HG02885 (cell line): ENCODE data around the gene ARID1B.
A peak's percentile ranks its signal among the peaks of the same experiment; 100 is the strongest.

Experiments
- ATAC-seq: cut with Tn5 transposase; IDR thresholded peaks from one replicate; pipeline ENCODE4 v1.9.1; 2021; ENCODE audit warnings: mild to moderate bottlenecking; ENCODE audit not compliant: unreplicated experiment, poor library complexity

Gene ARID1B

GRCh38 chr6:157080986-157081391 lies 303.8 kb downstream of the ARID1B start:
- ATAC-seq, result no peak

DNA sequence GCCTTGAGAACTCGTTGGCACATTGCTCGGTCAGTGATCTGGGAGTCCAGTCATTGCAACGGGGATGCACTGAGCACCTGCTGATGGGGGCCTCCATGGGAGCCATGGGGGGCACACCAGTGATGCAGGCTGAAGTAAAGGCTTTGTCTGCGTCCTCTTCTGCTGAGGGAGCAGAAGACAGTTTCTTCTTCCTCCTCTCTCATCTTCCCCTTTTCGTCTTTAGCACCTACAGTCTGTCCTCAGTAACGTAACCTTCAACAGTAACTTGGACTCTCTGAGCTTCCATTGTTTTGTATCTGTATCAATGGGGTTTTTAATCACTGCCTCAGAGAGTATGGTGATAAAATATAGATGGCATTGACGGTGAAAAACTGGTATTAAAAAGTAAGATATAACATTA lies 306.2 kb downstream of the ARID1B start:
- ATAC-seq, result no peak

DNA sequence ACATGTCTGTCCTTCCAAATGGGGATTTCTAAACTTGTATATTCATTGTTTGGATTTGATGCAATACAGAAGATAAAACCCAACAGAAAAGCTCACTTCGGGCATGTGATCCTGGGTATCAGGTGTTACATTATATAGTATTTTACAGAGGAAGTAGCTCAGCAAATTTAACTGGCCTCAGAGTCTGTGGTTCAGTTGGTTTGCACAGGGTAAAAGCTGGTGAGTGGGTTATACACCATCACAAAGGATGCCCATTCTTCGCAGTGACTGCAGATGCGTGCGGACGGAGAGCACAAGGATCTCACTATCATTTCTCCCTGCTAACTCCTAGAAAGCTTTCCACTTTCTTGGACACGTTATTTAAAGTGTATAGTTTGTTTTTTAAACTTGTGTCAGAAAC lies 309.5 kb downstream of the ARID1B start:
- ATAC-seq, result no peak

DNA sequence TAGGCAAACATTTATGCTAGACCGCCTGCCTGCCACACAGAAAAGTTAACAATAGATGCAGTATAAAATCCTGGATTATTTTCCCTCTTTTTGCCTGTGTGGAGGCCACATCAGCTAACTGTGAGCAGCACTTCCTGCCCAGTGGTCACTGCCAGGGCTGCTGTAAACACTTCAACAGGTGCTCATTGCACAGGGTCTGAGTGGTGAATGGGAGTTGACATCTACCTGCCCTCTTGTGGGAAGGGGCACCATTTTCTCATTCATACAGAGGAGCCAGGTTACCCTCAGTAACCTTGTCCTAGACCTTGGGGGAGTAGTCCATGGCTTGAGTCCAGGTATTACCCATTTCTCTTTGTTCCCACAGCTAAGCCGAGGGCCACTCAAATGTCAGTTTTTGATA lies 310.8 kb downstream of the ARID1B start:
- no peak for ATAC-seq

DNA sequence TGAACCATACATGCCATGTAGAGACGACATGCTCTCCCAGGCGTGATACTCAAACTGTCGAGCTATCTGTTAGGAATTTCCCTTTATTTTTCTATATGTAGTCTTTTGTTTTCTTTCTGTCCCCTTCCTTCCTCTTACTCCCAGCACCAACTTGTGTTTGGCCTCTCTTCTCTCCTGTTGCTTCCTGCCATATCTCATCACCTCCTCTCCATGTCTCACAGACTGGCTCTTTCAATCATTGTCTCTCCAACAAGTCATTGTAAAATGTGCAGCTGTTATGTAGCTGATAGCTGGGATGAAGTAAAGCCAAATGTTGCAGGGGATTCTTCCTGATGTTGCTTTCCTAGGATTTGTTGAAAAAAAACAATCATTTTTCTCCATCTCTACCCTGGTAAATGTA lies 311.7 kb downstream of the ARID1B start:
- ATAC-seq, result no peak

DNA sequence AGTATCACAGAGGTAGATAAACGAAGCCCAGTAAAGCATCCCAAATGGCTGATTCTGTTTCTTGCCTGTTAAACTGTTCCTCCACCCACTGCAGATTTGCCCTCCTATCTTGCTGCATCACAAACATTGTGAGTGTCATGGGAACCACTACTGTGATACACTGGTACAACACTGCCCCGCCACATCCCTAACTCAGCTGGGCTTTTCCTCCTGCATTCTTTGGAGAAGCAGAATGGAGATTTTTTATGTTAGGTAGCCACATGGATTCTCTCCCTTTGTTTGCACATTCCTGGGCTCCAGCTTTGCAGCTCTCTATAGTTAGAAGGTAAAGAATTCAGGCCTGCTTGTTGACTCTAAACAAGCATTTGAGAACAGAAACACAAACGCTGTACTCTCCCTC lies 312.1 kb downstream of the ARID1B start:
- ATAC-seq, result no peak

DNA sequence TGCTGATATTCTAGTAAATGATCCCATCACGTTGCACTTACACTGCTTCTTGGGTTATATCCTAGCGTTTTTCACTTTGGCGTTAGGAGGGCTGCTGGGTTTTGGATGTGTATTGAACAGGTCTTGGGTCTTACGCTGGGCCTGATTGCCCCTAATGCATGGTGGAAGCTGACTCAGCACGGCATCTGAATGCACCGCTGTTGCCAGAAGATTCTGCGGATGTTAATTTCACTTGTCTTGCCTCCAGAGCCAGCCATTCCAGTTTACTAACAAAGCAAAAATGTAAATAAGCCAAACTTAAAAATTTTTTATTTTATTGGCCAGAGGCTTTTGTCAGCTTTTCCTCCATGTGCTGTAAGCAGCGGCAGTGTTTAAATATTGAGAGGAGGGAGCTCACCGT lies 312.7 kb downstream of the ARID1B start:
- no peak for ATAC-seq

- ATAC-seq, result no peak
Measured at GRCh38 chr6:157090736-157091135, 313.6 kb downstream of the ARID1B start.

DNA sequence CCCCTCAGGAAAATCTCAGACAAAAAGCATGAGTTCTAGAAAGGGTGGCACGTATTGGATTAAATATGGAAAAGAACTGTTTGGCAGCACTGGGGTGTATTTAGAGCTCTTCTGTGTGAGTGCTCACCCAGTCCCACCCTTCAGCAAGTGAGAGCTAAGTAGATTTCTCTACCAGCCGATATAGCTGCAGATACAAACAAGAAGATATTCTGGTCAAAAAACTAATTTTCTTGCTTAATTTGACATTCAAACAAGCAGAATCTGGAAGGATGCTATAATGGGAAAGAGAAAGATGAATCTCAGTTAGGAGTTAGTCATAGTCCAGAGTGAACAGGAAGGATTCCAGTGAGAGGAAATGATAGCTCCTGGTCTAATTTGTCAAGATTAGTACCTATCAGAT lies 314.1 kb downstream of the ARID1B start:
- ATAC-seq, result no peak

DNA sequence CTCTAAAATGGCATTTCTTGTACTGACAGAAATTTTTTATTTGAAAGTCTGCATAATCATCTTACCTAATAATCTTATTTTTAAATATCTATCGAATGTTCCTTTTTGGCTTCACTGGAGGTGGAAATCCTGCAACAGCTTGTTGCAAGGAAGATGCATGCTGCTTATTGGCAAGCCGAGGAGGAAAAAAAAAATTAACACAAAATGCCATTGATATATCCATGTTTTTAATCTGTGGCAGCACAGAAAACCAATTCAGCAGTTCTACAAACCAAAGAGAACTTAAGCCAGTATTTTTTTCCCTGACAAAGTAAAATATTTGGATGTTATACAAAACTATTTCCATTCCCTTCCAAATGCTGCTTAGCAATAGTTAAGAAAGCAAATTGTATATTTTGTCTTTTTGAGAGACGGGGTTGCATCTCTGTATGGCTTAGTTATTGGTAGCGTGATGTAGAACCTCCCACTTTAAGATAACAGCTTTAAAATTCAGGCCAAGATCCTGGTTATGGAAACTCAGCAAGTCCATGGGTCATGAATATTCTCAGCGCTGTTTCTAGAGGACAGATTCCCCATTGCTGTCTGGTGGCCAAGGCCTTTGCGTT lies 314.8 kb downstream of the ARID1B start:
- no peak for ATAC-seq

DNA sequence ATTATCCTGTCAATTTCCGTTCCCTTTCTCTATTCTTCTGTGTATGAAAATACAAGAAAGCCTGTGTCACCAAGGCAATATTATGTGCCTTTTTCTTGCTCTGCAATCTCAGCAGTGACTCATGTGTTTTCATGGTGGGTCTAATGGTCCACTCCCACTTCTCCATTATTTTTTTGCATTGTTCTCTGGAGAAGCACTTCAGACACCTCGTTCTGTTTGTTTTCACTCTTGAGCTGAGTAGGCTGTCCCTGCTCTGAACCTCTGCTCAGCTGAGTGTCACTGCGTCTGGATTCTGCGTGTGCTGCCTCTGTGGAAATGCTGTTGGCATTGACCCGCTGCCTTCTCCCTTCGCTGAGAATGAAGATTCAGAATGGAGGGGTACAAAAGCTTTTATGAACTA lies 315.6 kb downstream of the ARID1B start:
- ATAC-seq, result no peak

- no peak for ATAC-seq
Measured at GRCh38 chr6:157093536-157093935, 316.4 kb downstream of the ARID1B start.

DNA sequence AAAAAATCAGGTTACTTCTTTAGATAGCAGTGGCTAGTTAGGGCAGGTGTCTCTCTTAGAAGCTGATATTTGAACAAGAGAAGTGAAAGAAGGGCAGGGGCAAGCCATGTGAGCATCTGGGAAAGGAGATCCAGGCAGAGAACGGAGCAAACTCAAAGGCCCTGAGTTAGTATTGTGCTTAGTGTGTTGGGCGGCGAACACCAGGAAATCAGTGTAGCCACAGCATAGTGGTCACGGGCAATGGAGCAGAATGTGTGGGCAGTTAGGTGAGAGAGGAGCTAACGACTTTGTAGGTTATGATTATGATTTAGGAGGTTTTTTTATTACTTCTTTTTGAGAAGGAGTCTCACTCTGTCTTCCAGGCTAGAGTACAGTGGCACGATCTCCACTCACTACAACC lies 316.9 kb downstream of the ARID1B start:
- no peak for ATAC-seq

GRCh38 chr6:157095084-157095483 lies 317.9 kb downstream of the ARID1B start:
- no peak for ATAC-seq

GRCh38 chr6:157095569-157095968 lies 318.4 kb downstream of the ARID1B start:
- no peak for ATAC-seq

DNA sequence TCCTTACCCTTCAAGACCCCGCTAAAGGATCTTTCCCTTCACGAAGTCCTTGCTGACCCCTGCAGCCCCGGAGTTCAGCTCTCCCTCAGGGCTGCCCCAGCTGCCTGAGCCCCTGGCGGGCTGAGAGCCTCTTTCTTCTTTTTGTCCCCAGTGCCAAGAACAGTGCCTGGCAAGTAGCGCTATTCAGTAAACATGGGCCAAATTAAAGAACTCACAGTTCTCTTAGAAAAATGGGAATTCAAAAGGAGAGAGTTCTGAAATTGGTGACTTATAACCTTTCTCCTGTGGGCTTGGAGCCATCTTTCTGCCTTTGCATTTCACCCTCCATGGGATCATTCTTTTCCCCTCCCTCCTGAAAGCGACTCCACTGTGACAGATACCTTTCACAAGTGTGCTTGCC lies 318.9 kb downstream of the ARID1B start:
- no peak for ATAC-seq

DNA sequence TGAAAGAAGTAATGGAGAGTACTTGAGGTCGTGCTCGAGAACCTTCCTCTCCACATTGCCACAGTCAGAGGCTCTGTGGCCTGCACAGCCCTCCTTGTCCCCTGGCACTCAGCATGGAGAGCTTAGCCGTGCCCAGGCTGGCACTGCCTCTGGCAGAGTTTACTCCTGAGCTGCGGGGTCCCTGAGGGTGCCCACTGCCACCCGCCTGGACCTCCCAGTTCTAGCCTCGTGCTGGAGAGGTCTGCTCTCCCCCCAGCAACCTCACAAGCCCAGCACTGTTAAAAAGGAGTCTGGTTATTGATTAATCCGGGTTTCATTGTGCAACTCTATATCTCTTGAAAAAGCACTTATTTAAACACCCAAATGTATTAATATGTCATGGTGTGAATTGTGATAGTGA lies 319.3 kb downstream of the ARID1B start:
- no peak for ATAC-seq

DNA sequence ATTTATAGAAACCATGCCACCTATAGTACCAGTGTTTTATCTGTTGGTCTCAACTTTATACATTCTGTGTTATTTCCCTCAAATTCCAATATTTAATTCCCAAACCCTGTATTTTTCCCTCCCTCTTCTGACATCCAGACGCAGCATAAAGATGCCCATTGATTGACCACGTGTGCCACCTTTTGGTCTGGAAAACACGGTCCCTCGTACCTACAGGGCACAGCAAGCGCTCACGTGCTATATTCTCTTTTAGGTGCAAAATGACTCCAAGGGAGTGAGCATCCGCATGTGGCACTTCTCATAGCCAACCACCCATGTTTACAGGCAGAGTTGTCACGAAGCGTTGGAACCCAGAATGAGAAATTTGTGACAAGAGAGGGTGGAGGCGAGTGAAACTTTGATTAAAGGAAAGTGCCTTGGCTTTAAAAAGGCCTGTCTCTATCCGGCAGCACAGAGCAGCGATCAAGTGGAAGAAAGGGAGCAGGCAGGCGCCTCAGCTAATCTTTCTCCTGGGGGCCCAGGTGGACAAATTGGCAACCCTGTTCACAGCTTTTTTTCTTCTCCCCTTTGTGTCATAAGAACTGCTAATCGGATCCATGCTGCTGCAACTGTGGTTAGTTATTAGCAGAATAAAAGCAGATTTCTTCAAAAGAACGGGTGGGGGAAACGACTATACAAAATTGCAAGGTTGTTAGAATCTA lies 320.2 kb downstream of the ARID1B start:
- no peak for ATAC-seq

GRCh38 chr6:157098999-157099398 lies 321.8 kb downstream of the ARID1B start:
- no peak for ATAC-seq

- peak; percentile 99 for ATAC-seq
Measured at GRCh38 chr6:157099912-157100593, 322.9 kb downstream of the ARID1B start.

DNA sequence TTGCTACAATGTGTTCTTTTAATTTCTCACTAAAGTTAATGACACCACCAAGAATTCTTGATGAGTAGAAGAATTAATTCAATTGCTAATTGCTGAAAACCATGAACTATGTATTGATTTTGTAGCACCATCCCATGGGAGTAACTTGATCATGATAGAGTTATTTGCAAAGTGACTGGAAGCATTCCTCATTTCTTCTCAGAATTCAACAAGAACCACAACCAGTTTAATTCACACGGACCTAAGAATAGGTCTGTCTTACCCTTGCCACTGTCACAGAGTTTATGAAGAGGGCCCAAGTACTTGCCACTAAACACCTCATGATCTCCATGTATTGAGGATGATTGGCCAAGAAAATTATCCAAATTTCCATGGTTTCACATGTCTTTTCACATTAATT lies 324.0 kb downstream of the ARID1B start:
- no peak for ATAC-seq

- no peak for ATAC-seq
Measured at GRCh38 chr6:157104803-157105202, 327.6 kb downstream of the ARID1B start.
